GM19043 (cell line): ENCODE results near the gene SHB.

Source experiments
- ATAC-seq: cut with Tn5 transposase; IDR thresholded peaks from one replicate; pipeline ENCODE4 v1.9.1; 2021; ENCODE audit warnings: low read depth; ENCODE audit not compliant: unreplicated experiment

SHB gene

GRCh38 chr9:38026021-38026809, 42.8 kb downstream of the SHB start:
- ATAC-seq: no peak

DNA sequence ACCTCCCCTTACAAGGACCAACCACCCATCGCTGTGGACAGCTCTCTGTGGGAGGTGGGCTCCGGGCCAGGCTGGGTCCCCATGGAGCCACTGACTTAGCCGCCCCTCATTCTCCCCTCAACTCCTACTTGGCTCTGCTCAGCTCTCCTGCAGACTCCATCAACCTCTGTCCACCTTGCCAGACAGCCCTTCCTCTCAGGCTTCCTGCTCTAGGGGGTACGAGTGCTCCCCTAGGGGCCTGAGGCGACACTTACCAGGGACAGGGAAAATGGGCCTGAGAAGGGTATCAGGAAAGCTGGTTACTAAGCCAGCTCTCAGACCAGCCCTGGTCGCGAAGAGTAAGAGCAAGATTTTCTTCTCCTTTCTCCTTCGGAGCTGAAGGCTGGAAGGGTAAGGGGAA, 43.9 kb downstream of the SHB start:
- no peak for ATAC-seq

DNA sequence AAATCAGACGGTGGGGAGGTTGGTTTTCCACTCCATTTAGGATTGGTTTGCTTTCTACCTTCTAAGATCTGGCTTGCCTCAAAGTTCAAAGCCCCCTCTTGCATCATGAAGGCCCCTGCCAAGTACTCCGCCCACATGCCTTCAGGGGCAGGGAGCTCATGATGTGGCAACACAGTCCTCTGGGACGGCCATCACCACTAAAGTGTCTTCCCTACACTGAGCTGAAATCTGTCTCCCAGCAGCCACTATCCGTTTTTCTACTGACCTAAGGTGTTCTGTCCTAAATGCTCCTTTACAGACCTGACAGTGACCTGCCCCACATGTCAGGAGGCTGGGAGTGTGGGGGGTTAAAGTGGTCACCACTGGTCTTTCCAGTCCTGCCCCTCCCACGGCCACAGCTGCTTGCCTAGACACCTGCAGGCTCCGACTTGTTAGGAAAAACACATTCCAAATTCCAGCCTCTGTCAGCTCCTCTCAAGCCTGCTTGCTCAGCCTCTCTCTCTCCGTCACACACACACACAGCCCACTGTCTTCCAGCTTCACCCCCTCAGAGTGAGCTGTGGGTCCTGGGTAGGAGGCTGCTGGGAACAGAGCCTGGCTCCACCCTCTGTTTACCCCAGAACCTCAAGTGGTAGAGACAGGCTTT, 44.9 kb downstream of the SHB start:
- no peak for ATAC-seq

GRCh38 chr9:38023661-38024035, 45.4 kb downstream of the SHB start:
- ATAC-seq: no peak

- ATAC-seq: no peak
Measured at GRCh38 chr9:38022995-38023394, 46.0 kb downstream of the SHB start.

GRCh38 chr9:38022203-38022895, 46.7 kb downstream of the SHB start:
- no peak for ATAC-seq

- ATAC-seq: no peak
Measured at GRCh38 chr9:38020151-38021076, 48.6 kb downstream of the SHB start.

DNA sequence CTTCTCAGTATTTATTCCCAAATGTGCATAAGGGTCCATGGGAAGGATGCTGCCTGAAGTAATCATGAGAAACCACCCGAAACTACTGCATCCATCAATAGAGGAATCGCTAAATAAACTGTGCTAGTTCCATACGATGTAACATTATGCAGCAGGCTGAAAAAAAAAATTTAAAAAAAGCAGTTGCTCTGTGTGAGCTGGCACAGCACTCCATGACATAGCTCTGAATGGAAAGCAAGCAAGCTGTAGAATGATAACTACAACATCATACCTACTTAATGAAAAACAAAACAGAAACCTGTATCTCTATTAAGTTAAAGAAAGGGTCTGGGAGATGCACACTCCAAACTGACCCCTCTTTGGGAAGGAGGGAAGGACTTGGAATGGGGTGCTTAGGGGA, 49.3 kb downstream of the SHB start:
- no peak for ATAC-seq

DNA sequence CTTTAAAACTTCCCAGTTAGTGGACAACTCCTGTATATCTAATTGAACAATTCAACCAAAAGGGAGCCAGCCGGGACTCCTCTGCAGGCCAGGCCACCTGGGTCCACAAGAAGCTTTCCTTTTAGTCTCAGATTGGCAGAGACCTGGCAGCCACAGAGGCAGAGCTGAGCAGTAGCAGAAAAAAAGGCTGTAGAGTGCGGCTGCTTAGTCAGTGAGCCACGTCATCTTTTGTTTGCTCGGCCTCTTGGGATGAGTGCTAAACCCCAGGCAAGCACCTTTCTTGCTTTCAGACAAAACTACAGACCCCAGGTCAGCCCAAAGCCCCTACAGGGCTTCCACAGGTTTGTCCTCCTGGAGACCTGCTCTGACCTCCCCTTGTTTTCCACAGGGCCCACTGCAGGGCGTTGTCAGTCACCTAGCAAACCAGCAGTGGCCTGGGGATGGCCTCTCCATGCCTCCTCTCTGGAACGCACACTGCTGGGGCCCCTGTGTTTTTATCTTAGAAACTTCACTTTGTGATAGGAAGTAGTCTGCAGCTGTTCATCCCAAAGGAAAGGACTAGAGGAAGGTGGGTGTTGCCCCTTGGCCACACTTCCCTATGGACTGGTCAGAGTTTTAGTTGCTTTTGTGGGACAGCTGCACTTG, 49.9 kb downstream of the SHB start:
- ATAC-seq: no peak

DNA sequence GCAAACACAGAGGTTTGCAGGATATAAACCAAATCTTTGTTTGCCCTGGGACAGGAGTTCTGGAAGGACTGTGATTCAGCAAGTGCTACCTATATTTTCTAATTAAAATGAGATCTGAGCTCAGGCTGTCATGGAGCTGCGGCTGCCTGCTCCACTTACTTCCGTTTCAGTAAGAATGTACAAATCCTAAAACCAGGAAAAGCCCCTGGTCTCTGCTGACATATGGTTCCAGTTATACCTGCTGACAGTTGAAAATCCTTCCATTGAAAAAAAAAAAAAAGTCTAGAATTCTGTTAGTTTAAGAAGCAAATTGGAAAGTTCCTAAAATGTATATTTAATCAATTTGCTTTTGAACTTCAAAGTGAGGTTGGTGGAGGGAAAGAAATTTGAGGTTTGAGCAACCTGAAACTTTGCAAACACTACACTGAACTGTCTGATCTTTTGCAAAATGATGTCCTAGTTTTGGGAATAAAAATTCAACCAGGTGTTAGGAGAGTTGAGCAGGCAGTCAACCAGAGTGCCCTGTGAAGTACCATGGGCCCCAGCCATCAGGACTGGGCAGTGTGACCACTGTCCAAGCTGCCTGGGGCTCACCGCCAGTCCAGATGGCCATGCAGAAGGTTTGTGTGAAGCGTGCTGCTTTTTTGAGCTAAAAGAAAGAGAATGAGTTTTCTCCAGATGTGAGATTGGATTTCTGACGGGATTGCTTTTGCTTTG, 50.6 kb downstream of the SHB start:
- ATAC-seq: no peak

- no peak for ATAC-seq
Measured at GRCh38 chr9:38017885-38018186, 51.2 kb downstream of the SHB start.

DNA sequence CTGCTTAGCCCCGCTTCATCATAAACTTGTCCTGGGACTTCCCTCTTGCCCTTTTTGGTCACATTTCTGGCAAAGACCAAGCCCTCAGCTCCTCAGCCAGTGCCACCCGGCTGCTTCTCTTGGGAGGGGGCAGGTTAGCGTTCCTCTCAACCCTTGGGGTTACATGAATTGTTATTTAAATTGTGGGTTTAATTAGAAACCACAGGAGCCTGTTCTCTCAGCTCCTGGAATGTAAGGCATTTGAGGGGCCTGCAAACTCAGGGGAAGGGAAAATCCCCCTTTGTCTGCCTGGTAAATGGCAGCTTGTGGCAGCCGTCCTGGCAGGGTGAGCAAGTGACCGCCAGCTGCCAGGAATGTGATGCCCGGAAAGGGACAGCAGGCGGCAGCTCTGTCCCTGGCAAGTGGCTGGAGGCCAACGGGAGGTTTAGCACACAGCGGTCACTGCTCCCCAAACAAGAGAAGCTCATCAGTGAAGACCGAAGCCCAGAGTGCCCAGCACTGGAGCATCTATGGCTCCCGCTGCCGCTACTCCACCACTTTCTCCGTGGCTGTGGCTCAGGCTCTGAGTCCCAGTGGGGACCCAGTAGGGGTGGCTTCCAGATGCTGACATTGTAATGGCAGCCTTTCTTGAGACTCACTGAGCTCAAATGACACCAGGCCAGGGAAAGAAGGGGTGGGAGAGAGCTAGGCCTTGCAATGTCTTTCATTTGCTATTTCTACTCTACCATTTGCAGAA, 51.7 kb downstream of the SHB start:
- ATAC-seq: no peak

DNA sequence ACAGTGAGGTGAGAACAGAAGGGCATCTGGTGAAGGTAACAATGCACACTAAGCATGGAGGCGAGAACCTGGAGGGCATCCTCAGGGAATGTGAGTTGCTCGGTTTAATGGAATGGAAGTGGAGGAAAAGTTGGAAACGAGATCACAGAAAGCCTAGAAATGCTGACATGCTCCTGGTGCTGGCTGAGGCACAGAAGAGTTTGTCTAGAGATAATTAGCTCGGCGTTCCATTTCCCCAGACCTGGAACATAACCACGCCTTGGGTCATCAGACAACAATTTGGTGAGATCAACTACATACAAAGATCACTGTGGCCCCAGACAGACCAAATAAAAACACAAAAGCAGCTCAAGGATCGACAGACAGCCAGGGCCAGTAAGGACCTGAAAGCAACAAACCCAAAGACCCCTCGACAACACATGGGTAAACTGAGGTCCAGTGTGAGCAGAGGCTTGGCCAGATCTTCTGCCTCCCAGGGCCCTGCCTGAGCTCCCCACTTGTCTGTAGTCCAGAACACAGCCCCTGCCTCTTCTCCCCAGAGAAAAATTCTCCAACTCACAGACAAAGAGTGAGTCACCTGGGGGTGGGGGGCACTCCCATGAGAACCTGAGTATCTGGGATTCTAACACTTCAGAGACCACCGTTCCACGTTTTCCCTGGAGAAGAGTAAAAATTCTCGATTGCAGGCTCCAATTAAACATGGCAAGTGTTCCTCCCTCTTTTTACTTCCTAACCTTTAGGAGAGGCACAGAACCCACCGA, 52.5 kb downstream of the SHB start:
- ATAC-seq: no peak

- ATAC-seq: no peak
Measured at GRCh38 chr9:38015906-38016305, 53.1 kb downstream of the SHB start.

DNA sequence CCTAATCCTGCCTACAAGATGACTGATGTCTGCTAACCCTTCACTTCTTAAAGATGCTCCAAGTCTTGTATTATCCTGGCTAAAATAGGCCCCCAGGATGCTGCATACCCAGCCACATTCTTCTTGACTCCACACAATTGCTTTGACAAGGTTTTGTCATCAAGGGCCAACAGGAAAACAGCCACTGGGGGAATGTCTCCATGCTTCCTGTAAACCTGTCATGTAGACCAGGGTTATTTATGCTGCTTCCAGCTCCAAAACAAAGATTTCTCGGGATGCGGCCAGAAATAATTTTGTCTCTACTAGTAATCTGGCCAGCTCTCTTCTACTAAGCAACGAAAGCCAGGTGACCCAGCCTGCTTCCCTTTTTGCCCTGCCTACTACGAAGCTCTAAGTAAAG, 53.8 kb downstream of the SHB start:
- no peak for ATAC-seq

DNA sequence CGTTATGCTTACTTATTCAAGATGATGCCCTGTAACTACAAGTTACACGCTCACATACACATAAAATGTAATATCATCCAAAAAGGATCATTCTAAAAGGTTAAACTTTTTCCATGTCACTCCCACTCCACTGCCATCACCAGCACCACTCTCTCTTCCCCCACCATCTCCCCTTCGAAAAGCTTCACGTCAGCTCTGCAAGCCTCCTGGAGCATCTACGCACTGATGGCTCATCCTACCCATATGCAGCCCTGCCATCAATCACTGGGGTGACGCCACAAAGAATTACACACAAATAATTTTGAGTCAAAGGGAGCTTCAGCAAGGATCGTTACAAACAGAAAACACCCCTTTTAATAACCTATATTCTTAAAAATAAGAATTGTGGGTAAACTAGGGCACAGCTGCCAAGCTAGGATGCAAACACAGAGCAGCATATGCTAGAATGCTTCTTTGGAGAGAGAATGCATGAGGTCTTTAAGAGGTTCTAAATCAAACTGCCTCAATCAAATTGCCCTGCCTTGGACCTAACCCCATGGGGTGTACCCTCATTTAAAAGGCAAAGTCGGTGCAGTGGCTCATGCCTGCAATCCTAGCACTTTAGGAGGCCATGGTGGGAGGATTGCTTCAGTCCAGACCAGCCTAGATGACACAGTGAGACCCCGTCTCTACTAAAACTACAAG, 56.1 kb downstream of the SHB start:
- ATAC-seq: no peak

DNA sequence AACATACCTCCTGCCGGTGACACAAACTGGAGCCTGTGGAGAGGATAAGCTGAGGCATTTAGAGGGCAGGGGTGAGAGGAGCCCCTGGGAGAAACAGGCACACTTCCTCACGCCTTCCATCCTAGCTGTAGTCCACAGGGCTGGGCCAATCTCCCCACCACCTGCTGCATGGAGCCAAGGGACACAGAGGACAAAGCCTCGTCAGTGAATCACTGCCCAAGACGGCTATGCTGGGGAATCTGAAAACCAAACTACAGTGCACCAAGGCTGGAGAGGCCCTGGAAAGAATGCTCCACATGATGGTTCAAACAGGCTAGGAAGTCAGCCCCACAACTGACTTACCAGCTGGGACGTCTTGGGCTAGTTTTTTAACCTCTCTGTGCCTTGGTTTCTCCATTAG, 57.0 kb downstream of the SHB start:
- no peak for ATAC-seq
